ENCODE results near the gene CNIH4. TPM values are rescaled to one million over a fixed set of nuclear protein-coding genes. Genes with fewer than 3 reads are reported as not detected.

CNIH4 gene
- total RNA-seq, 4 donors from 2014 or later = 19.1 to 51.7 (median 34.0) TPM

DNA sequence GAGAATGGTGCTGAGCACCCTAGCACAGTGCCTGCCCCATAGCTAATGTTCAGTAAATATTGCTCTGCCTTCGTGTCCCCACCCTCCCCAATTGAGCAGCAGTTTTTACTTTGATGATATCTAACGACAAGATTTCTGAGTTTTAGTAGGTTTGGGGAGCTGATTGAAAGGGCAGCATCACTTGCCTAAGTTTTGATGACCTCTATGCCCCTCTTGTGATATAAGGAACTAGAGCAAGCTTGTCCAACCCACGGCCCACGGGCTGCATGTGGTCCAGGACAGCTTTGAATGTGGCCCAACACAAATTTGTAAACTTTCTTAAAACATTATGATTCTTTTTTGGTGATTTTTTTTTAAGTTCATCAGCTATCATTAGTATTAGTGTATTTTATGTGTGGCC, 1.6 kb downstream of the CNIH4 start:
- no peak for DNase-seq
- Histone ChIP-seq H3K4me3 (peak overlapping the region in 3 of 4 donors; percentile 63 to 96 (median 88)), H3K9me3 (no peaks in the 10 kb centered on the region), H3K27me3 (no peaks in the 10 kb centered on the region), H3K36me3 (peaks cover 0 to 28% (median 0%) of the 10 kb centered on the region in 3 donors), H3K4me1 (peaks cover 9 to 43% (median 20%) of the 10 kb centered on the region in 3 donors), H3K27ac (peak overlapping the region; percentile 86 to 97 (median 92))
- intact Hi-C loops (cut with DNase I) = no loop called here
- 27 to 38% methylated on average over 4 of the region's 4 CpGs for WGBS, 2 donors
- TF ChIP-seq POLR2A (IDR thresholded peaks at IDR 0.05) = no peak
- no peak for TF ChIP-seq CTCF (IDR thresholded peaks at IDR 0.05)

- H3K4me3 ChIP-seq = no peak overlapping the region
- H3K4me1 ChIP-seq = peaks cover 9 to 43% (median 20%) of the 10 kb centered on the region in 3 donors
- H3K27ac ChIP-seq = no peak overlapping the region
- no peaks in the 10 kb centered on the region for H3K27me3 ChIP-seq
- peaks cover 0 to 37% (median 0%) of the 10 kb centered on the region in 3 donors for H3K36me3 ChIP-seq
- TF ChIP-seq POLR2A (IDR thresholded peaks at IDR 0.05) (no peak), CTCF (IDR thresholded peaks at IDR 0.05) (no peak)
- 66 to 82% methylated on average over 3 of the region's 3 CpGs for WGBS, 2 donors
- no peak for DNase-seq
- no peaks in the 10 kb centered on the region for H3K9me3 ChIP-seq
- intact Hi-C loops (cut with DNase I) = no loop called here
Measured at GRCh38 chr1:224359207-224359606, 2.5 kb downstream of the CNIH4 start.

DNA sequence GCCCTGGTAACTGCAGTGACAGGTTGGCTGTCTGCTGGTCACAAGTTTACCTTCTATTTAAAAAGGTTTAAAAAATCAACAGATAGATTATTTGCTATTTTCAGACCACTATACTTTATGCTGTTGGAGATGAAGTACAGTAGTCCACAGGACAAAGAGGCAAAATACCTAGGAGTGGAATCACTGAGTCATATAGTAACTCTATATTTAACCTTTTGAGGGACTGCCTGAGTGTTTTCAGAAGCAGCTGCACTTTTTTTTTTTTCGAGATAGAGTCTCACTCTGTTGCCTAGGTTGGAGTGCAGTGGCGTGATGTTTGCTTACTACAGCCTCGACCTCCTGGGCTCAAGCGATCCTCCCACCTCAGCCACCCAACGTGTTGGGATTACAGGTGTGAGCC, 11.7 kb downstream of the CNIH4 start:
- Histone ChIP-seq H3K4me1 (no peaks in the 10 kb centered on the region), H3K36me3 (peaks cover 12 to 90% (median 35%) of the 10 kb centered on the region in 3 donors), H3K27me3 (no peaks in the 10 kb centered on the region), H3K9me3 (no peaks in the 10 kb centered on the region), H3K27ac (no peak overlapping the region), H3K4me3 (no peak overlapping the region)
- no peak for DNase-seq
- TF ChIP-seq CTCF (IDR thresholded peaks at IDR 0.05) (no peak), POLR2A (IDR thresholded peaks at IDR 0.05) (no peak)
- WGBS, 2 donors = 74 to 81% methylated on average over 5 of the region's 5 CpGs
- intact Hi-C loops (cut with DNase I) = loop anchor here (10.0 kb wide), 1 partner anchor 86 kb away; no protein-coding TSS in a partner anchor

DNA sequence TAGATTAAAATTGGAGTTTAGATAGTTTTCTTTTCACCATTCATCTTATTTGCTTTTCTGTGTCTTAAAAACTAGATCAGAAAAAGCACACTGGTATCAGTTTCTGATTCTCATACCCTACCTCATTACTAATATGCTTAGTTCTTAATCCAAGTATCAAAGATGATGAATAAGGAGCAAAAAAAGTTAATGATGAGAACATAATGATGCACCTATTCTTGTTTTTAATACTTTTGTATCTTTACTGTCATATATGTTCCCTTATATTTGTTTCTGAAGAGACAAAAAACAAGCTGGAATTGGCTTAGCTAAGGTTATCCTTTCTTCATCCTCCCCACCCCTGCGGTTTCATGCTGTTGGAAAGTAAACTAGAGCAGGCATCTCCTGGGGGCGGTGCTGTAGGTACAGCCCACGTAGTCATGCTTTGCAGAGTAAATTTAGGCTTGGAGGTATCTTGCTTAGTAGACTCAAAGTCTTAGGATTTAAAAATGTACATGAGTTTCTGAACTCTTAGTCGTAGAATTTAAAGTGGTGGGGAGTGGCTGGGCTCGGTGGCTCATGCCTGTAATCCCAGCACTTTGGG, 16.4 kb downstream of the CNIH4 start:
- peaks cover 0 to 11% (median 3%) of the 10 kb centered on the region in 3 donors for H3K4me1 ChIP-seq
- TF ChIP-seq POLR2A (IDR thresholded peaks at IDR 0.05) = no peak
- TF ChIP-seq CTCF (IDR thresholded peaks at IDR 0.05) = no peak
- WGBS, 2 donors = 83 to 91% methylated on average over 4 to 5 of the region's 5 CpGs
- H3K4me3 ChIP-seq = no peak overlapping the region
- peaks cover 8 to 100% (median 29%) of the 10 kb centered on the region in 3 donors for H3K36me3 ChIP-seq
- H3K9me3 ChIP-seq = no peaks in the 10 kb centered on the region
- intact Hi-C loops (cut with DNase I) = no loop called here
- no peaks in the 10 kb centered on the region for H3K27me3 ChIP-seq
- no peak overlapping the region for H3K27ac ChIP-seq
- DNase-seq = no peak

- H3K27me3 ChIP-seq = no peaks in the 10 kb centered on the region
- intact Hi-C loops (cut with DNase I) = no loop called here
- TF ChIP-seq CTCF (IDR thresholded peaks at IDR 0.05) (no peak), POLR2A (IDR thresholded peaks at IDR 0.05) (no peak)
- peaks cover 0 to 18% (median 3%) of the 10 kb centered on the region in 3 donors for H3K4me1 ChIP-seq
- no peaks in the 10 kb centered on the region for H3K9me3 ChIP-seq
- WGBS, 2 donors = 68 to 72% methylated on average over 3 of the region's 3 CpGs
- H3K4me3 ChIP-seq = no peak overlapping the region
- no peak for DNase-seq
- H3K36me3 ChIP-seq = peaks cover 8 to 97% (median 19%) of the 10 kb centered on the region in 3 donors
- no peak overlapping the region for H3K27ac ChIP-seq
Measured at GRCh38 chr1:224375059-224375458, 18.4 kb downstream of the CNIH4 start.
